Measurements from ENCODE around the gene ST14.

ST14 gene

GRCh38 chr11:130198292-130198691, 38.7 kb downstream of the ST14 start:
- no peak overlapping the region for H3K27ac Mint-ChIP-seq
- no peaks in the 10 kb centered on the region for H3K27me3 Mint-ChIP-seq
- no peak for DNase-seq
- H3K4me3 Mint-ChIP-seq = no peak overlapping the region
- H3K9me3 Mint-ChIP-seq = no peaks in the 10 kb centered on the region
- H3K4me1 Mint-ChIP-seq (ENCODE audit: low read depth) = no peaks in the 10 kb centered on the region
- H3K36me3 Mint-ChIP-seq (ENCODE audit: low read depth) = no peaks in the 10 kb centered on the region

- Mint-ChIP-seq H3K27me3 (no peaks in the 10 kb centered on the region), H3K27ac (no peak overlapping the region), H3K36me3 (ENCODE audit: low read depth) (no peaks in the 10 kb centered on the region), H3K4me3 (no peak overlapping the region), H3K9me3 (no peaks in the 10 kb centered on the region), H3K4me1 (ENCODE audit: low read depth) (no peaks in the 10 kb centered on the region)
- DNase-seq = no peak
Measured at GRCh38 chr11:130198964-130199363, 39.4 kb downstream of the ST14 start.

DNA sequence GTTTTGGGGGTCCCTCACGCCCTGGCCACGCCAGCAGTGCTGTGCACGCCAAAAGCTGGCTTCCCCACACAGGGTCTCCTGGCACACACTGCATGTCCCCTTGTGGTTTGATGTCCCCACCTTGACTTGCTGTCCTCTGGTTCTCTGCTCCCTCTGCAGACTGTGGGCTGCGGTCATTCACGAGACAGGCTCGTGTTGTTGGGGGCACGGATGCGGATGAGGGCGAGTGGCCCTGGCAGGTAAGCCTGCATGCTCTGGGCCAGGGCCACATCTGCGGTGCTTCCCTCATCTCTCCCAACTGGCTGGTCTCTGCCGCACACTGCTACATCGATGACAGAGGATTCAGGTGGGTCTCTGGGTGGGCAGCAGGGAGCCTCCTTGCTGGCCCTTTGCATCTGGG, 40.2 kb downstream of the ST14 start:
- no peaks in the 10 kb centered on the region for H3K27me3 Mint-ChIP-seq
- H3K27ac Mint-ChIP-seq = no peak overlapping the region
- H3K4me3 Mint-ChIP-seq = no peak overlapping the region
- no peaks in the 10 kb centered on the region for H3K9me3 Mint-ChIP-seq
- DNase-seq = no peak
- no peaks in the 10 kb centered on the region for H3K36me3 Mint-ChIP-seq (ENCODE audit: low read depth)
- H3K4me1 Mint-ChIP-seq (ENCODE audit: low read depth) = no peaks in the 10 kb centered on the region

- H3K27ac Mint-ChIP-seq = no peak overlapping the region
- DNase-seq = no peak
- no peaks in the 10 kb centered on the region for H3K9me3 Mint-ChIP-seq
- no peaks in the 10 kb centered on the region for H3K27me3 Mint-ChIP-seq
- H3K4me1 Mint-ChIP-seq (ENCODE audit: low read depth) = no peaks in the 10 kb centered on the region
- H3K36me3 Mint-ChIP-seq (ENCODE audit: low read depth) = no peaks in the 10 kb centered on the region
- no peak overlapping the region for H3K4me3 Mint-ChIP-seq
Measured at GRCh38 chr11:130201026-130201425, 41.4 kb downstream of the ST14 start.

DNA sequence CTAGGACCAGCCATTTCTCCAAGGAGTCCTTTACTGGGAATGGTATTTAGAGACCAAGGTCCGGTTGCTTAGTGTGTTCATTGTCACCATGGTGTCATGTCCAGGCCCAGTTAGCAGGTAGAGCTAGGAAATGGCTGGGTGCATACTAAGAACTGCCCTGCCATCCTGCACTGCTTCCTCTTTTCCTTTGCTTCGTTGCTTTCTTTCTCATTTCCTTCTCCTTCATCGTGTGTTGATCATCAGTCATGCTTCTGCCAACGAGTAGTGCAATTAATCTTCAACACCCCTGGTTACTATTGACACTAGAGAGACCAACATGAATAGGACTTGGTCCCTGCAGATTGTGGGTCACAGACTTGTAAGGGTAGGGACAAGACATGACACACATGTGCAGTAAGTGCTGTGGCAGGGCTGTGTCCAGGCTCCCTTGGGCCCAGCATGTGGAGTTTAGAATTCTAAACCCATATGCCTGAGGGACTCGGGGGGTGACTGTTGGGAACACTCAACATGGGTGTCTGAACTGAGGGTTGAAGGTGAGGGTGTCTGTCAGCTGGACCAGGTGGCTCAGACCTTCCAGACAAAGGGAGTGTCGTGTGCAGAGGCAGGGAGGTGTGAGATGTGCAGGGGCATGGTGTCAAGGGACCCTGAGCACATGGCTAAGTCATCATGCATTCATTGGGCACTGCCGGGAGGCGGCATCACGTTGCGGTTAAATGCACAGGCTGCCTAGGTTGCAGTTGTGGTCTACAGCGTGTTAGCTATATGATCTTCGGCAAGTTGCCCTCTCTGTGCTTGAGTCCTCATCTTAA, 42.6 kb downstream of the ST14 start:
- H3K9me3 Mint-ChIP-seq = no peaks in the 10 kb centered on the region
- H3K36me3 Mint-ChIP-seq (ENCODE audit: low read depth) = no peaks in the 10 kb centered on the region
- H3K4me3 Mint-ChIP-seq = no peak overlapping the region
- DNase-seq = no peak
- H3K27ac Mint-ChIP-seq = no peak overlapping the region
- H3K27me3 Mint-ChIP-seq = no peaks in the 10 kb centered on the region
- no peaks in the 10 kb centered on the region for H3K4me1 Mint-ChIP-seq (ENCODE audit: low read depth)

DNA sequence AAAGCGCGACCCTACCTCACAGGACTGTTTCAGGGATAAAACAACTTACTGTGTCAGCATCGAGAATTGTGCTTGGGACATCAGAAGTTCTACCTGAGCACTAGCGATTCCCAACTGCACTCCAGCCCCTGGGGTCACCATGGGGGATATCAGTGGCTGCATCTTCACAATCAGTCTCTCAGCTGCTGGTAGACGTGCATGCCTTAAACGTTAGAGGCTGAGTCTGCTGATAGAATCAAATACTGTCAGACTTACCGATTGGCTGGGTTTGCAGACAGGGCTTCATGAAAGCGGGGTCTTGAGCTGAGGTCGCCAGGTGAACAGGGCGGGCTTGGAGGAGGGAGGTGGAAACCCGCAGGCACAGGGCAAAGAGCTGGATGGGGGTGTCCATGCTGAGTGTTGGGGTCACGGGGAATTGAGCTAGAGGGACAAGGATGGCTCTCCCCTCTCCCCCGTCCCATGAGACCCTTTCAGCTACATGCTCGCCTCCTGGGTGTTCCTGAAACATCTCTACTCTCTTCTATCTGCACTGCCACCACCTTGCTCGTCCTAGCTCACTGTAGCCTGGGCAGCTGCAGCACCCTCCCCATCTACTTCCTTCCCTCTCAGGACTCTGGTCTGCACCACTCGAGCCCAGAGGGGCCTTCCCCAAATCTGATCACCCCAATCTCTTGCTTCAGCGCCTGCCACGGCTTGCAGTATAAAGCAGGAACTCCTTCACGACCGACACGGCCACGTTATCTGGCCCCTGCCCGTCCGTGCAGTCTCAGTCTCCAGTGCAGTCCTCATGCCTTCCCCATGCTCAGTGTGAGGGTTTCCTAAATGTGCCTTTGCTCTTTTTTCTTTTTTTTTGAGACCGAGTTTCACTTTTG, 43.5 kb downstream of the ST14 start:
- Mint-ChIP-seq H3K9me3 (no peaks in the 10 kb centered on the region), H3K4me3 (no peak overlapping the region), H3K27me3 (no peaks in the 10 kb centered on the region), H3K27ac (no peak overlapping the region), H3K36me3 (ENCODE audit: low read depth) (no peaks in the 10 kb centered on the region), H3K4me1 (ENCODE audit: low read depth) (no peaks in the 10 kb centered on the region)
- DNase-seq = no peak

DNA sequence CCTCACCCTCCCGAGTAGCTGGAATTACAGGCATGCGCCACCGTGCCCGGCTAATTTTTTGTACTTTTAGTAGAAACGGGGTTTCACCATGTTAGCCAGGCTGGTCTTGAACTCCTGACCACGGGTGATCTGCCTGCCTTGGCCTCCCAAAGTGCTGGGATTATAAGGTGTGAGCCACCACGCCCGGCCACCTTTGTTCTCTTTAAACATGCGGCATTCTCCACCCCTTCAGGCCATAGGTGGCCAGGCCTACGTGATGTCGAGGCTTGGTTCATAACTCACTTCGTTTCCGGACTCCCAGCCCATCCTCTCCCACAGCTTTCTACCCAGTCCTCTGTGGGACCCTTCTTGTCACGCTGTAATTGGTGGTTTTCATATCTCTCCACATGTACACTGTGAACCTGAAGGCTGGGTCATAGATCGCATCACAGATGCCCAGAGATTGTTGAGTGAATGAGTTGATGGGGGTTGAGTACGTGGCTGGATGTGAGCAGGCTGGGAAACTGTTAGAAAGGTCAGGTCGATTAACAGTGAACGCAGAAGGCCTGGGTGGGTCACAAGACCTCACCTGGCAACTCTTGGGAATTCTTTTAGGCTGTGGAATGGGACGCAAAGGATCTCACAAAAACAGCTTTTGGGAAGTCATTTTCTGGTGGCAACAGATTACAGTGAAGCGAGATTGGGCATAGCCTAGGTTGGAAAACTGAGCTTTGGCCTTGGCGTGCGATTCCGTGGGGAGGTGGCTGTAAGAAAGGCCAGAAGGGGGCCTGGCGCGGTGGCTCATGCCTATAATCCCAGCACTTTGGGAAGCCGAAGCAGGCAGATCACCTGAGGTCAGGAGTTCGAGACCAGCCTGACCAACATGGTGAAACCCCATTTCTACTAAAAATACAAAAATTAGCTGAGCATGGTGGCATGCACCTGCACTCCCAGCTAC, 44.5 kb downstream of the ST14 start:
- no peak for DNase-seq

GRCh38 chr11:130204703-130205095, 45.1 kb downstream of the ST14 start:
- Mint-ChIP-seq H3K4me1 (ENCODE audit: low read depth) (no peaks in the 10 kb centered on the region), H3K27ac (no peak overlapping the region), H3K4me3 (no peak overlapping the region), H3K27me3 (no peaks in the 10 kb centered on the region), H3K9me3 (no peaks in the 10 kb centered on the region), H3K36me3 (ENCODE audit: low read depth) (no peaks in the 10 kb centered on the region)
- DNase-seq = no peak

More for the DNA sequence above, 44.5 kb downstream of the ST14 start:
- H3K9me3 Mint-ChIP-seq = no peaks in the 10 kb centered on the region
- no peak overlapping the region for H3K4me3 Mint-ChIP-seq
- H3K36me3 Mint-ChIP-seq (ENCODE audit: low read depth) = no peaks in the 10 kb centered on the region
- H3K27ac Mint-ChIP-seq = no peak overlapping the region
- H3K4me1 Mint-ChIP-seq (ENCODE audit: low read depth) = no peaks in the 10 kb centered on the region
- no peaks in the 10 kb centered on the region for H3K27me3 Mint-ChIP-seq

DNA sequence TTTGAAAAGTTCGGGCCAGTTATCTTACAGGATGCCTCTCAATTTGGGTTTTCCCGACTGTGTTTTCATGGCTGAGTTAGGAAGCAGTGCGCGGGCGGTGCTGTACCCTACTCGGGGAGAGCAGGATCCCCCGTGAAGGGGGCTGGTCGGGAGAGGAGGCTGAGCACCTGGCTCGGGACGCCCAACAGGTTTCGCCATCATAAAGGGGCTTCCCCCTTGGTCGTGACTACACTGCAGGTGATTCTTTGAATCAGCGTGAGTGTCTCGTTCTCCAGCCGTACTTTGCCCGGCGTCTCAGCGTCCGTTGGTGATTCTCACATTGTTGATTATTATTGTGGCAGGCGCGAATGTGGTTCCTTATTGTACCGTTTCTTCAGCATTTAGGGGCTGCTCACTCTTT, 46.6 kb downstream of the ST14 start:
- DNase-seq = no peak
- Mint-ChIP-seq H3K4me3 (no peak overlapping the region), H3K4me1 (ENCODE audit: low read depth) (no peaks in the 10 kb centered on the region), H3K36me3 (ENCODE audit: low read depth) (no peaks in the 10 kb centered on the region), H3K27me3 (no peaks in the 10 kb centered on the region), H3K9me3 (no peaks in the 10 kb centered on the region), H3K27ac (no peak overlapping the region)

- Mint-ChIP-seq H3K4me1 (ENCODE audit: low read depth) (no peaks in the 10 kb centered on the region), H3K4me3 (no peak overlapping the region), H3K27ac (no peak overlapping the region), H3K9me3 (no peaks in the 10 kb centered on the region), H3K36me3 (ENCODE audit: low read depth) (no peaks in the 10 kb centered on the region), H3K27me3 (no peaks in the 10 kb centered on the region)
- DNase-seq = peak; percentile 14
Measured at GRCh38 chr11:130208241-130209127, 48.9 kb downstream of the ST14 start.

- no peaks in the 10 kb centered on the region for H3K36me3 Mint-ChIP-seq (ENCODE audit: low read depth)
- H3K27ac Mint-ChIP-seq = no peak overlapping the region
- H3K4me3 Mint-ChIP-seq = no peak overlapping the region
- H3K27me3 Mint-ChIP-seq = no peaks in the 10 kb centered on the region
- no peaks in the 10 kb centered on the region for H3K9me3 Mint-ChIP-seq
- peak; percentile 19 for DNase-seq
- no peaks in the 10 kb centered on the region for H3K4me1 Mint-ChIP-seq (ENCODE audit: low read depth)
Measured at GRCh38 chr11:130209128-130209932, 49.7 kb downstream of the ST14 start.

DNA sequence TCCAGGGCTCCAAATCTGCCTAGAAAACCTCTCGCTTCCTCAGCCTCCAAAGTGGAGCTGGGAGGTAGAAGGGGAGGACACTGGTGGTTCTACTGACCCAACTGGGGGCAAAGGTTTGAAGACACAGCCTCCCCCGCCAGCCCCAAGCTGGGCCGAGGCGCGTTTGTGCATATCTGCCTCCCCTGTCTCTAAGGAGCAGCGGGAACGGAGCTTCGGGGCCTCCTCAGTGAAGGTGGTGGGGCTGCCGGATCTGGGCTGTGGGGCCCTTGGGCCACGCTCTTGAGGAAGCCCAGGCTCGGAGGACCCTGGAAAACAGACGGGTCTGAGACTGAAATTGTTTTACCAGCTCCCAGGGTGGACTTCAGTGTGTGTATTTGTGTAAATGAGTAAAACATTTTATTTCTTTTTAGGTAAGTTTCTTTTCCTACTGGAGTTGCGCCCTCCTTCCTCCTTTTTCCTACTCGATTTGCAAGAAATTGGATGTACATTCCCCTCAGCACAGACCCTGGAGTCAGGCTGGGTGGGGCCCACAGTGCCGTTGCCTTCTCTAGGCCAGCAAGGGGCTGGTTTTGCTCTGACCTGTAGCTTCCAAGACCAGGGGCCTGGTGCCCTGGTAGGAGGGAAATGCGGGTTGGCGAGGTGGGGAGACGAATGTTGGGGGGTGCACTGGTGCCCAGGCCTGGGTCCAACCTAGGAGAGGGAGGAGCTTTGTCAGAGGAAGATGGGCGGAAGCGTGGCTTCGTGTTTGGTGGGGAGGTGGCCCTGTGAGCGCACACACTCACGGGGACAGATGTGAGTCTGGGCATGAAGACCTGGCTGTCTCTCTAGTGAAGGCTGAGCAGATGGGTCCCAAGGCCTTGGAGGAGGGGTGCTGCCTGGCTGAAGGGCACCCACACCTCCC, 50.6 kb downstream of the ST14 start:
- Mint-ChIP-seq H3K4me3 (no peak overlapping the region), H3K27me3 (peaks cover 3% of the 10 kb centered on the region), H3K36me3 (ENCODE audit: low read depth) (no peaks in the 10 kb centered on the region), H3K27ac (no peak overlapping the region), H3K9me3 (no peaks in the 10 kb centered on the region), H3K4me1 (ENCODE audit: low read depth) (no peaks in the 10 kb centered on the region)
- peak; percentile 9 for DNase-seq
